Naive thymus-derived CD4-positive, alpha-beta T cell (primary cell): ENCODE data around the gene ZFP57. TPM values are rescaled to one million over a fixed set of nuclear protein-coding genes. Genes with fewer than 3 reads are reported as not detected.

ENCODE experiments used
- ATAC-seq: fragments of 150-1000 bp; cut with Tn5 transposase; 2 replicates; pipeline ENCODE4 v1.10.0; 2021; ENCODE audit warnings: mild to moderate bottlenecking, moderate library complexity
- CTCF ChIA-PET: fragments of 350-600 bp; sonication (Branson Sonifier 250); formaldehyde crosslinking; loops from one replicate; lab custom pipeline; 2021; ENCODE audit warnings: antibody characterized with exemption; lab: Charles Lee
- POLR2A ChIA-PET: fragments of 350-600 bp; sonication (Branson Sonifier 250); formaldehyde crosslinking; loops from one replicate; lab custom pipeline; 2021; ENCODE audit warnings: antibody characterized with exemption, inconsistent platforms; lab: Charles Lee
- DNase-seq, 9 donors: peaks; one replicate each; pipeline versions ENCODE4 v3.0.0 to v3.0.0-alpha.2; 2020 to 2022; ENCODE audit warnings: mixed read lengths in 1 of 9
- H3K27ac ChIP-seq: one replicate; pipeline ENCODE4 v1.7.0; 2013; ENCODE audit warnings: mild to moderate bottlenecking, low read depth, low read length, moderate library complexity
- H3K27me3 ChIP-seq, 2 donors: one replicate each; pipeline ENCODE4 v1.7.0; 2013; ENCODE audit warnings: low read length in 2 of 2, mild to moderate bottlenecking in 2 of 2, moderate library complexity in 2 of 2; ENCODE audit not compliant: control insufficient read depth in 2 of 2, insufficient read depth in 2 of 2
- H3K36me3 ChIP-seq, 3 experiments: 1 replicate in 2 of 3; 2 replicates in 1 of 3; pipeline ENCODE4 v1.7.0; 2013; ENCODE audit warnings: low read length in 3 of 3, mild to moderate bottlenecking in 3 of 3, moderate library complexity in 1 of 3; ENCODE audit not compliant: insufficient read depth in 3 of 3, control insufficient read depth in 2 of 3
- H3K4me1 ChIP-seq, 2 donors: one replicate each; pipeline ENCODE4 v1.7.0; 2013; ENCODE audit warnings: low read length in 2 of 2, mild to moderate bottlenecking in 2 of 2, moderate library complexity in 1 of 2; ENCODE audit not compliant: control insufficient read depth in 2 of 2, insufficient read depth in 2 of 2
- H3K4me3 ChIP-seq: 2 replicates; pipeline ENCODE4 v1.7.0; 2013; ENCODE audit warnings: mild to moderate bottlenecking, low read length
- H3K9me3 ChIP-seq, 3 experiments: 1 replicate in 2 of 3; 2 replicates in 1 of 3; pipeline ENCODE4 v1.7.0; 2013; ENCODE audit warnings: low read length in 3 of 3; ENCODE audit not compliant: control insufficient read depth in 2 of 3
- H3K27ac Mint-ChIP-seq, 9 donors: one replicate each; pipeline ENCODE4 v1.8.0; 2020 to 2022; ENCODE audit warnings: mixed read lengths in 9 of 9, mild to moderate bottlenecking in 8 of 9, moderate library complexity in 5 of 9, inconsistent platforms in 2 of 9
- H3K27me3 Mint-ChIP-seq, 5 donors: one replicate each; pipeline ENCODE4 v1.8.0; 2021 to 2022; ENCODE audit warnings: mixed read lengths in 5 of 5, mild to moderate bottlenecking in 1 of 5
- H3K36me3 Mint-ChIP-seq, 5 donors: one replicate each; pipeline ENCODE4 v1.8.0; 2020 to 2022; ENCODE audit warnings: mixed read lengths in 5 of 5, mild to moderate bottlenecking in 3 of 5, inconsistent platforms in 1 of 5
- H3K4me1 Mint-ChIP-seq, 7 donors: one replicate each; pipeline ENCODE4 v1.8.0; 2020 to 2022; ENCODE audit warnings: mixed read lengths in 7 of 7, mild to moderate bottlenecking in 3 of 7, inconsistent platforms in 1 of 7
- H3K4me3 Mint-ChIP-seq, 10 donors: one replicate each; pipeline ENCODE4 v1.8.0; 2020 to 2022; ENCODE audit warnings: mild to moderate bottlenecking in 10 of 10, mixed read lengths in 10 of 10, moderate library complexity in 6 of 10, inconsistent platforms in 2 of 10
- H3K9me3 Mint-ChIP-seq, 11 donors: one replicate each; pipeline ENCODE4 v1.8.0; 2020 to 2022; ENCODE audit warnings: mixed read lengths in 11 of 11, mild to moderate bottlenecking in 4 of 11, inconsistent platforms in 1 of 11, moderate library complexity in 1 of 11
- intact Hi-C, 2 donors: fragments of 100-400 bp; cut with micrococcal nuclease; formaldehyde crosslinking; loops; one replicate each; pipeline ENCODE4 v1.15.1; 2023
- polyA plus RNA-seq, 2 donors: library from polyadenylated mRNA; unstranded; fragments of 300-500 nt; fragmentation: Illumina TruSeq; gene quantifications; one replicate each; pipeline ENCODE4 v1.2.3, GENCODE V29; 2021
- total RNA-seq, 6 experiments: library from RNA in 5 of 6; stranded (reverse) in 5 of 6; gene quantifications; 1 replicate in 5 of 6; 2 replicates in 1 of 6; pipeline ENCODE4 v1.2.3 and lab custom pipeline; 2021 to 2026

The ZFP57 gene
- total and polyA plus RNA-seq, 7 experiments from 2014 or later: 1.7 to 3.3 (median 2.3) TPM; not detected in 4

DNA sequence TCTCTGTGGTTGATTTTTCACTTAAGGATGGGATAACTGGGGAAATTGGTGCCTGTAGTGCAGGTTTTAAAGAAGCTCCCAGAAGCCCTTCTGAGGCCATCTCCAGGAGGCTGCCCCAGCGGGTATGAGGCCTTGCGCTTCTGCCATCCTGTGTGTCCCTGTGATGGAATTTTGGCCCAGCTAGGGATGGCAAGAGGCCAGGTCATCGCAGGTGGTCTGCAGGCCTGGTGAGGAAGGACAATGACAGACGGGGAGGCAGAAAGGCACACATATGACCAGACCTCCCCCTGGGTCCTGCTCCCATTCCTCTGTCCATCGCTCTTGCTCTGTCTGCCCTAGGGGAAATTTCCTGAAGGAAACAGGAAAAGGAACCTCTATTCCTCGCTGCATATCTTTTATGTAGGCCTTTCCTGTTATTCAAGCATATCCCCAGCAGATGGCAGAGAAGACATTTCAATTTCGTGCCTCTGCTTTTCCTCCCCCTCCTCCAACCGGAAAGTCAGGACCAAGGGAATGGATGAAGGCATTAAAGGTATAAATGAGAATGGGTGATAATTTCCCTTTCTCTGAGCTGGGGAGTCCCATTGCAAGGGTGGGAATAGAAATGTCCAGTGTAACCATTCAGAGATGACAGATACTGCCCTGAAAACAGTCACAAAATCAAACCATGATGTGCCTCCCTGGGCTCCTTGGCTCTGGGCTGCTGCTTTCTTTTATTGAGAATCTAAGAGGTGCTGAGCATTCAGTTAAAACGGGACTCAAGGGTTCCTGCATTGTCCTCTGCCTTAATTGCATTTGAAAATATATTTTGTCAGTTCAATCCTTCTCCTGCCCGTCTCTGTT, 24.7 kb upstream of the ZFP57 start:
- H3K27me3 Mint-ChIP-seq: peaks cover 4 to 37% (median 8%) of the 10 kb centered on the region in 5 donors
- POLR2A ChIA-PET: interaction anchor here (0.8 to 1.7 kb wide), 6 partner anchors 11 to 259 kb away, joined by 4 to 10 read pairs (median 4); no protein-coding TSS in a partner anchor
- peaks cover 47 to 54% of the 10 kb centered on the region in 2 donors for H3K4me1 ChIP-seq
- H3K27ac ChIP-seq: peak overlapping the region; percentile 2
- H3K36me3 Mint-ChIP-seq: no peaks in the 10 kb centered on the region
- H3K27ac Mint-ChIP-seq: peak overlapping the region in 8 of 9 donors; percentile 16 to 95 (median 82)
- H3K9me3 Mint-ChIP-seq: peaks cover 0 to 5% (median 0%) of the 10 kb centered on the region in 11 donors
- intact Hi-C loops: loop anchor here (1.0 to 5.0 kb wide), 5 partner anchors 33 to 262 kb away; no protein-coding TSS in a partner anchor
- DNase-seq (peak in 4 of 9 donors; percentile 41 to 60 (median 43)), ATAC-seq (no peak)
- H3K27me3 ChIP-seq: no peaks in the 10 kb centered on the region
- H3K4me1 Mint-ChIP-seq: peaks cover 21 to 59% (median 51%) of the 10 kb centered on the region in 7 donors
- CTCF ChIA-PET: interaction anchor here (0.7 to 2.4 kb wide), 13 partner anchors 9 to 137 kb away, joined by 3 to 25 read pairs (median 6); no protein-coding TSS in a partner anchor
- H3K4me3 Mint-ChIP-seq: peak overlapping the region in 6 of 10 donors; percentile 20 to 77 (median 42)
- H3K4me3 ChIP-seq: no peak overlapping the region
- H3K36me3 ChIP-seq: no peaks in the 10 kb centered on the region
- H3K9me3 ChIP-seq: no peaks in the 10 kb centered on the region

DNA sequence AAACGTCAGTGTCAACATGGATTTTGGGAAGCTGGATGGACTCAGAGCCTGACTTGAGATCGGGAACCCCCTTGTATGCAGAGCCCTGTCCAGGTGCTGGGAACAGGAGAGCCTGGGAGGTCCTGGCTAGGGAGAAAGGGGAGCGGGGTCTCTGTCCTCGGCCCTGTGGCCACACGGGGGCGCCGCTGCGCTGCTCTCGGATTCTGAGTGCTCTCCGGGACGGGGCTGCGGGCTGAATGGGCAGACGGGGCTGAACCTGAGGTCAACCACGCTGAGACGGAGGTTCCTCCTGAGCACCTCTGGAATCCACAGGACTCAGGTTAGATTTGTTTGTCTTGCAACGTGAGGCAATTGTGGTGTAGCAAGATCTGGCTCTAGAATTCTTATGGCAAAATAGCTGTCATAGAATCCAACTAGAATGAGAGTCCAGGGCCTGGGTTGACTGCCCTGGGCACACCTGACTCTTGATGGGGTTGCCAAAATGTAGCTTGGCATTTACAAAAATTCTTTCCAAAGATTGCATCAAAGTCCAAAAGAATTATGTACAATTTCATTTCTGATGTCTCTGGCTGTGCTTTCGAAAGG, 21.7 kb upstream of the ZFP57 start:
- intact Hi-C loops: loop anchor here (1.0 to 5.0 kb wide), 4 partner anchors 35 to 133 kb away; no protein-coding TSS in a partner anchor
- H3K27me3 ChIP-seq: no peaks in the 10 kb centered on the region
- no peaks in the 10 kb centered on the region for H3K36me3 ChIP-seq
- CTCF ChIA-PET: interaction anchor here (0.5 to 2.3 kb wide), 15 partner anchors 20 to 302 kb away, joined by 3 to 11 read pairs (median 4); partner anchors contain the start of gene HLA-F
- no peak overlapping the region for H3K4me3 ChIP-seq
- H3K9me3 ChIP-seq: no peaks in the 10 kb centered on the region
- H3K4me1 ChIP-seq: peaks cover 20 to 28% of the 10 kb centered on the region in 2 donors
- POLR2A ChIA-PET: interaction anchor here (1.0 kb wide), 1 partner anchor 10 kb away, joined by 4 read pairs; no protein-coding TSS in a partner anchor
- DNase-seq (peak in 7 of 9 donors; percentile 29 to 86 (median 67)), ATAC-seq (peak; percentile 88)
- H3K27ac ChIP-seq: no peak overlapping the region
- Mint-ChIP-seq H3K27ac (no peak overlapping the region), H3K4me1 (peaks cover 5 to 29% (median 23%) of the 10 kb centered on the region in 7 donors), H3K4me3 (peak overlapping the region in 1 of 10 donors; percentile 55), H3K27me3 (peaks cover 8 to 50% (median 11%) of the 10 kb centered on the region in 5 donors), H3K36me3 (no peaks in the 10 kb centered on the region), H3K9me3 (peaks cover 0 to 2% (median 0%) of the 10 kb centered on the region in 11 donors)

DNA sequence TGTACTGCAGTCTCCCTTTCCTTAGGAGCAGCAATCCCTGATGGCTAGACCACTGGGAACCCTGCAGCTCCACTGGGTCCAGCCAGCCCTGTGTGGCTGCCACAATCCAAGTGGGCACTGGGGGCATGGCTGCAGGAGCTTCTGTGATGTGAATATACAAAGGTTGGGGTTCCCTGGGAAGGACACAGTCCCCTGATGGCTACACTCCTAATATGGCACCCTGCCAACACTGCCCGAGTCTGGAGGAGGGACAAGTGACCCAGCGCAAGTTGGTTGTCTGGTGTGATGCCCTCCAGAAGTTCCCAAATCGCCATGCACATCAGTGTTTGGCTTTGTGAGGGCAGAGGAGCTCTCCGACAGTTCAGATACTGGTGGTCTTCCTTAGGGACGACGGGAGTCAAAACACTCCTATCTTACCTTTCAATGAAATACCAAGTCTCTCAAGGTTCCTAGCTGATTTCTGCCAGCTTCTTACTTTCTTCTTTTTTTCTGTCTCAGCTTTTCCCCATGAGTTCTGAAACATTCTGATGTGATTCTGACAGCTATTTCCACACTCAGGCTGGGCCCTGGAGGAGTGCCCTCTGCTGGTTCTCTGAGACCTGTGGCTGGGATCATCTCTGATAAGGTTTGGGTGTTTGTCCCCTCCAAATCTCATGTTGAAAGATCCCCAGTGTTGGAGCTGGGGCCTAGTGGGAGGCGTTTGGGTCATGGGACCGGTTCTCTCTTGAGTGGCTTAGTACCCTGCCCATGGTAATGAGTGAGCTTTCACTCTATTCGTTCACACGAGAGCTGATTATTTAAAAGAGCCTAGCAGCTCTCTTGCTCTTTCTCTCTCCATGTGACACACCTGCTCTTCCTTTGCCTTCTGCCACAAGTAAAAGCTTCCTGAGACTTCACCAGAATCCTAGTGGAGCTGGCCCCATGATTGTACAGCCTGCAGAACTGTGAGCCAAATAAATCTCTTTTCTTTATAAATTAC, 15.5 kb upstream of the ZFP57 start:
- Mint-ChIP-seq H3K4me3 (no peak overlapping the region), H3K27ac (peak overlapping the region in 1 of 9 donors; percentile 32), H3K36me3 (peaks cover 0 to 5% (median 4%) of the 10 kb centered on the region in 5 donors), H3K4me1 (no peaks in the 10 kb centered on the region), H3K9me3 (peaks cover 3 to 20% (median 5%) of the 10 kb centered on the region in 11 donors), H3K27me3 (peaks cover 0 to 32% (median 11%) of the 10 kb centered on the region in 5 donors)
- Histone ChIP-seq H3K4me3 (no peak overlapping the region), H3K27me3 (no peaks in the 10 kb centered on the region), H3K27ac (no peak overlapping the region), H3K9me3 (no peaks in the 10 kb centered on the region), H3K36me3 (no peaks in the 10 kb centered on the region), H3K4me1 (no peaks in the 10 kb centered on the region)
- peak; percentile 22 for ATAC-seq
- intact Hi-C loops: no loop called here
- ChIA-PET CTCF (interaction anchor here (0.8 to 1.4 kb wide), 5 partner anchors 9 to 139 kb away, joined by 3 to 5 read pairs (median 4); no protein-coding TSS in a partner anchor), POLR2A (interaction anchor here (0.9 kb wide), 1 partner anchor 11 kb away, joined by 4 read pairs; no protein-coding TSS in a partner anchor)
- no peak for DNase-seq

DNA sequence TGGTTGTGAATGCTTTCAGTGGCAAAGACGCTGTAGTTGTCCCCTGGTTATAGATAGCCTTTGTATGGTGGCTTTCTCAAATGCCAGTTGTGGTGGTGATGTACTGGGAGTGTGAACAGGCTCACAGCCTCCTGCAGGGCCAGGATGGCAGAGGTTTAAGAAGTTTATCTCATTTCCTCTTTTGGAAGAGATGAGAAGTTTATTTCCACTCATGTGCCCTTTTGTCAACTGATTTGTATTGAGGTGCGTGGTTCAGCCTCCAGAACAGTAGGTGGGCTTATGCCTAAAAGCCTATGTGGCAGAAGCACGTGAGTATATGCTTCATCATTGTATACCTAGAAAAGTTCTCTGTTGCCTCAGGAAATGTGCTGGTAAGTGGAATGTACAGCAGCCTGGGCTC, 13.7 kb upstream of the ZFP57 start:
- H3K36me3 Mint-ChIP-seq: peaks cover 0 to 9% (median 4%) of the 10 kb centered on the region in 5 donors
- H3K27me3 ChIP-seq: no peaks in the 10 kb centered on the region
- no peak overlapping the region for H3K27ac ChIP-seq
- intact Hi-C loops: no loop called here
- H3K27me3 Mint-ChIP-seq: peaks cover 0 to 21% (median 1%) of the 10 kb centered on the region in 5 donors
- no peaks in the 10 kb centered on the region for H3K9me3 ChIP-seq
- no peak overlapping the region for H3K27ac Mint-ChIP-seq
- H3K4me3 Mint-ChIP-seq: no peak overlapping the region
- no peak for ATAC-seq
- H3K9me3 Mint-ChIP-seq: peaks cover 3 to 20% (median 5%) of the 10 kb centered on the region in 11 donors
- H3K4me3 ChIP-seq: no peak overlapping the region
- ChIA-PET CTCF (interaction anchor here (0.6 to 0.7 kb wide), 2 partner anchors 20 to 283 kb away, joined by 3 to 4 read pairs; no protein-coding TSS in a partner anchor), POLR2A (no interaction called here)
- H3K4me1 Mint-ChIP-seq: no peaks in the 10 kb centered on the region
- no peaks in the 10 kb centered on the region for H3K36me3 ChIP-seq
- DNase-seq: no peak
- no peaks in the 10 kb centered on the region for H3K4me1 ChIP-seq

DNA sequence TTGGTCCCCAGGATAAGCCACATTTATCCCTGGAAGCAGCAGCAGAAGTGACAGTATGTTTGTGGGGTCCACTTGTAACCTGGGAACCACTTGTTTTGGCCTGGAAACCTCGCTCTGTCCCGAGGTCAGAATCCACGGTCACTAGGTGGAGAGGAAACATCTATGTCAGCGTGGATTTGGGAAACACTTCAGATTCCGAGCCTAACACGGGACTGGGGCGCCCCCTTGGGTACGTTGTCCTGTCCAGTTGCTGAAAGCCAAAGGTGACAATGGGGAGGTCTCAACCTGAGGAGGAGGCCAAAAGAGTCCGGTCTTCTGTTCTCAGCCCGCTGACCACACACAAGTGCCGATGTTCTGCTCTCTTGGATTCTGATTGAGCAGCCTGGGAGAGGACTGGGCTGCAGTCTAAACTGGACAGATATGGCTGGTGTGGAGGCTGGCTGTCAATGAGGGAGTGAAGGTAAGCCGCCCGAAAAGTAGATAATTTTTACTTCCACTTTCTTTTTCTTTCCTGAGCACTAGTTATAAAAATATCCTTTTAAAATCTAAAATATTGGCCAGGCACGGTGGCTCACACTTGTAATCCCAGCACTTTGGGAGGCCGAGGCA, 4.9 kb upstream of the ZFP57 start:
- ATAC-seq (no peak), DNase-seq (no peak)
- intact Hi-C loops: no loop called here
- H3K9me3 ChIP-seq: no peaks in the 10 kb centered on the region
- peaks cover 0 to 19% (median 4%) of the 10 kb centered on the region in 5 donors for H3K27me3 Mint-ChIP-seq
- no peak overlapping the region for H3K27ac Mint-ChIP-seq
- CTCF ChIA-PET: no interaction called here
- no peaks in the 10 kb centered on the region for H3K36me3 Mint-ChIP-seq
- H3K4me1 Mint-ChIP-seq: peaks cover 0 to 8% (median 0%) of the 10 kb centered on the region in 7 donors
- no peak overlapping the region for H3K27ac ChIP-seq
- no peak overlapping the region for H3K4me3 ChIP-seq
- peaks cover 0 to 1% (median 0%) of the 10 kb centered on the region in 11 donors for H3K9me3 Mint-ChIP-seq
- H3K4me1 ChIP-seq: no peaks in the 10 kb centered on the region
- H3K4me3 Mint-ChIP-seq: no peak overlapping the region
- POLR2A ChIA-PET: no interaction called here
- H3K36me3 ChIP-seq: no peaks in the 10 kb centered on the region
- no peaks in the 10 kb centered on the region for H3K27me3 ChIP-seq
